Liver (tissue), 9 donors: Measurements from ENCODE around the gene ZNF33B. TPM values are rescaled to one million over a fixed set of nuclear protein-coding genes. Genes with fewer than 3 reads are reported as not detected.

Experiments used
- DNase-seq: peaks from one replicate; pipeline ENCODE4 v3.0.0-alpha.2; 2017; ENCODE audit warnings: low spot score
- H3K27ac ChIP-seq, 2 donors: one replicate each; pipeline ENCODE4 v1.7.0; 2013; ENCODE audit warnings: inconsistent platforms in 2 of 2, low read length in 2 of 2, control low read depth in 1 of 2, low read depth in 1 of 2, mild to moderate bottlenecking in 1 of 2
- H3K27me3 ChIP-seq, 4 donors: one replicate each; pipeline versions ENCODE4 v1.6.1 to v1.7.0; 2013; ENCODE audit warnings: low read length in 3 of 4, inconsistent platforms in 1 of 4, mild to moderate bottlenecking in 1 of 4, moderate library complexity in 1 of 4; ENCODE audit not compliant: control insufficient read depth in 4 of 4, insufficient read depth in 4 of 4
- H3K36me3 ChIP-seq, 4 donors: one replicate each; pipeline versions ENCODE4 v1.6.1 to v1.7.0; 2013; ENCODE audit warnings: low read length in 3 of 4, mild to moderate bottlenecking in 3 of 4, low read depth in 1 of 4, moderate library complexity in 1 of 4; ENCODE audit not compliant: control insufficient read depth in 4 of 4, insufficient read depth in 3 of 4
- H3K4me1 ChIP-seq, 4 donors: one replicate each; pipeline versions ENCODE4 v1.6.1 to v1.7.0; 2013; ENCODE audit warnings: low read length in 3 of 4, mild to moderate bottlenecking in 3 of 4, moderate library complexity in 1 of 4; ENCODE audit not compliant: control insufficient read depth in 4 of 4, insufficient read depth in 4 of 4
- H3K4me3 ChIP-seq, 3 donors: one replicate each; pipeline versions ENCODE4 v1.6.1 to v1.7.0; 2013; ENCODE audit warnings: low read length in 3 of 3, control low read depth in 1 of 3, low read depth in 1 of 3, mild to moderate bottlenecking in 1 of 3
- H3K9ac ChIP-seq, 2 donors: one replicate each; pipeline ENCODE4 v1.7.0; 2013; ENCODE audit warnings: low read length in 2 of 2, mild to moderate bottlenecking in 2 of 2, moderate library complexity in 2 of 2, control low read depth in 1 of 2, low read depth in 1 of 2
- H3K9me3 ChIP-seq, 4 donors: one replicate each; pipeline versions ENCODE4 v1.6.1 to v1.7.0; 2013; ENCODE audit warnings: low read length in 3 of 4; ENCODE audit not compliant: control insufficient read depth in 4 of 4
- EGR1 ChIP-seq, 2 donors: IDR thresholded peaks; 2 replicates each; pipeline ENCODE4 v1.6.1; 2016 to 2018; ENCODE audit warnings: antibody characterized with exemption in 2 of 2, low read depth in 2 of 2
- FOXA1 ChIP-seq: IDR thresholded peaks from 2 replicates; pipeline ENCODE4 v1.6.1; 2016; ENCODE audit warnings: antibody characterized with exemption
- FOXA2 ChIP-seq: IDR thresholded peaks from 2 replicates; pipeline ENCODE4 v1.6.1; 2016; ENCODE audit warnings: antibody characterized with exemption
- GABPA ChIP-seq, 2 donors: IDR thresholded peaks in 1 of 2; conservative IDR thresholded peaks in 1 of 2; 2 replicates each; pipeline ENCODE4 v1.6.1; 2016; ENCODE audit warnings: antibody characterized with exemption in 2 of 2, mild to moderate bottlenecking in 1 of 2, moderate library complexity in 1 of 2
- HNF4A ChIP-seq, 2 donors: conservative IDR thresholded peaks; 2 replicates each; pipeline ENCODE4 v1.6.1; 2016; ENCODE audit warnings: antibody characterized with exemption in 2 of 2, mild to moderate bottlenecking in 2 of 2
- HNF4G ChIP-seq: IDR thresholded peaks from 2 replicates; pipeline ENCODE4 v1.6.1; 2016; ENCODE audit warnings: antibody characterized with exemption
- JUND ChIP-seq, 2 donors: IDR thresholded peaks; 2 replicates each; pipeline ENCODE4 v1.6.1; 2016; ENCODE audit warnings: antibody characterized with exemption in 2 of 2
- NR2F2 ChIP-seq: IDR thresholded peaks from 2 replicates; pipeline ENCODE4 v1.6.1; 2016; ENCODE audit warnings: antibody characterized with exemption
- RAD21 ChIP-seq, 2 donors: IDR thresholded peaks; 2 replicates each; pipeline ENCODE4 v1.6.1; 2016; ENCODE audit warnings: antibody characterized with exemption in 2 of 2, mild to moderate bottlenecking in 2 of 2
- RXRA ChIP-seq, 2 donors: IDR thresholded peaks; 2 replicates each; pipeline ENCODE4 v1.6.1; 2017 to 2018; ENCODE audit warnings: antibody characterized with exemption in 2 of 2, mild to moderate bottlenecking in 1 of 2
- SP1 ChIP-seq: IDR thresholded peaks from 2 replicates; pipeline ENCODE4 v1.6.1; 2018; ENCODE audit warnings: antibody characterized with exemption, mild to moderate bottlenecking
- TAF1 ChIP-seq: conservative IDR thresholded peaks from 2 replicates; pipeline ENCODE4 v1.6.1; 2016; ENCODE audit warnings: antibody characterized with exemption, mild to moderate bottlenecking
- YY1 ChIP-seq: IDR thresholded peaks from 2 replicates; pipeline ENCODE4 v1.6.1; 2016; ENCODE audit warnings: antibody characterized with exemption, mild to moderate bottlenecking
- ZBTB33 ChIP-seq: IDR thresholded peaks from 2 replicates; pipeline ENCODE4 v1.6.1; 2016; ENCODE audit warnings: antibody characterized with exemption
- WGBS: extraction: QIAGEN DNeasy Blood & Tissue Kit; methylation state at CpG from one replicate; pipeline ENCODE4 v1.1.7; 2013; 5-methylcytosine and 5-hydroxymethylcytosine counted together
- polyA plus RNA-seq, 2 donors: library from polyadenylated mRNA; stranded (reverse) in 1 of 2; unstranded in 1 of 2; fragments of 200-250 nt in 1 of 2; fragments of >200 nt in 1 of 2; fragmentation: Nextera tagmentation in 1 of 2; extraction: Ambion mirVana in 1 of 2; gene quantifications; one replicate each; pipeline versions ENCODE4 v1.2.1 to v1.2.3, GENCODE V29; 2013 to 2015
- total RNA-seq, 2 donors: library from RNA; depleted of rRNA; stranded (reverse); fragments of >200 nt; gene quantifications; one replicate each; pipeline ENCODE4 v1.2.3, GENCODE V29; 2014
- TF ChIP-seq, protein P1 (sequence below): IDR thresholded peaks from 2 replicates; pipeline ENCODE4 v1.6.1; 2016; ENCODE audit warnings: antibody characterized with exemption
- TF ChIP-seq, protein P2 (sequence below): IDR thresholded peaks from 2 replicates; pipeline ENCODE4 v1.6.1; 2016; ENCODE audit warnings: antibody characterized with exemption
- TF ChIP-seq, protein P3 (sequence below): fragments of 150-350 bp; IDR thresholded peaks from 2 replicates; pipeline ENCODE4 v1.5.1; 2017; ENCODE audit warnings: improper control_type of control experiment, low read depth, low read length; ENCODE audit not compliant: missing input control
- donor health status: healthy.
- donor health status: healthy.
- donor health status: healthy.
- donor health status: healthy.
- donor health status: healthy.

ZNF33B gene
- total and polyA plus RNA-seq, 4 donors = 5.6 to 16.0 (median 8.5) TPM

GRCh38 chr10:42650374-42650773, 12.0 kb upstream of the ZNF33B start (continued):
- TF ChIP-seq ZBTB33 = no peak
- no peak for TF ChIP-seq RAD21 (IDR thresholded peaks at IDR 0.05)
- TF ChIP-seq, protein P1, sequence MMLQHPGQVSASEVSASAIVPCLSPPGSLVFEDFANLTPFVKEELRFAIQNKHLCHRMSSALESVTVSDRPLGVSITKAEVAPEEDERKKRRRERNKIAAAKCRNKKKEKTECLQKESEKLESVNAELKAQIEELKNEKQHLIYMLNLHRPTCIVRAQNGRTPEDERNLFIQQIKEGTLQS = no peak
- no peak for TF ChIP-seq FOXA1
- TF ChIP-seq HNF4A (conservative IDR thresholded peaks at IDR 0.05) = no peak
- no peak for TF ChIP-seq YY1
- TF ChIP-seq JUND (IDR thresholded peaks at IDR 0.05) = no peak
- TF ChIP-seq SP1 = no peak
- TF ChIP-seq, protein P2, sequence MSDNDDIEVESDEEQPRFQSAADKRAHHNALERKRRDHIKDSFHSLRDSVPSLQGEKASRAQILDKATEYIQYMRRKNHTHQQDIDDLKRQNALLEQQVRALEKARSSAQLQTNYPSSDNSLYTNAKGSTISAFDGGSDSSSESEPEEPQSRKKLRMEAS = no peak
- TF ChIP-seq GABPA (IDR thresholded peaks at IDR 0.05 in 1 of 2, conservative IDR thresholded peaks at IDR 0.05 in 1 of 2) = no peak
- TF ChIP-seq NR2F2 = no peak

DNA sequence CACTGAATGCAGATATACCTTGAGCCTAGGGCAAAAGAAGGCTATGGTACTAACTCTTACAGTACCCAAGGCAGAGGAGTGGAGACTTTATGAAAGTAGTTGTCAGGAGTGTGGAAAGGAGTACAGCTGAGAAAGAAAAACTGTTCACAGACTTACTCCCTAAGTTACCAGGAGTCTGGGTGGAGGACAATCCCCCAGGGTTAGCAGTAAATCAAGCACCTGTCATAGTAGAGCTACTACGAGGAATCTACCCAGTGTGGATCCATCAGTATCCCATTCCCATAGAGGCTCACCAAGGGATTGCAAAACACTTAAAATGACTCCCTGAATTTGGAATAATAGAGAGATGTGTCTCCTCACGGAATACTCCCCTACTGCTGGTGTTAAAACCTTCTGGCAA, 10.1 kb upstream of the ZNF33B start:
- Histone ChIP-seq H3K4me3 (no peak overlapping the region), H3K27ac (no peak overlapping the region), H3K4me1 (peaks cover 0 to 19% (median 12%) of the 10 kb centered on the region in 4 donors), H3K27me3 (no peaks in the 10 kb centered on the region), H3K9ac (no peak overlapping the region), H3K36me3 (no peaks in the 10 kb centered on the region), H3K9me3 (no peaks in the 10 kb centered on the region)
- no peak for DNase-seq
- TF ChIP-seq FOXA1 = no peak
- TF ChIP-seq EGR1 (IDR thresholded peaks at IDR 0.05; ENCODE audit: low read depth in 2 of 2) = no peak
- no peak for TF ChIP-seq TAF1
- TF ChIP-seq, protein P3, sequence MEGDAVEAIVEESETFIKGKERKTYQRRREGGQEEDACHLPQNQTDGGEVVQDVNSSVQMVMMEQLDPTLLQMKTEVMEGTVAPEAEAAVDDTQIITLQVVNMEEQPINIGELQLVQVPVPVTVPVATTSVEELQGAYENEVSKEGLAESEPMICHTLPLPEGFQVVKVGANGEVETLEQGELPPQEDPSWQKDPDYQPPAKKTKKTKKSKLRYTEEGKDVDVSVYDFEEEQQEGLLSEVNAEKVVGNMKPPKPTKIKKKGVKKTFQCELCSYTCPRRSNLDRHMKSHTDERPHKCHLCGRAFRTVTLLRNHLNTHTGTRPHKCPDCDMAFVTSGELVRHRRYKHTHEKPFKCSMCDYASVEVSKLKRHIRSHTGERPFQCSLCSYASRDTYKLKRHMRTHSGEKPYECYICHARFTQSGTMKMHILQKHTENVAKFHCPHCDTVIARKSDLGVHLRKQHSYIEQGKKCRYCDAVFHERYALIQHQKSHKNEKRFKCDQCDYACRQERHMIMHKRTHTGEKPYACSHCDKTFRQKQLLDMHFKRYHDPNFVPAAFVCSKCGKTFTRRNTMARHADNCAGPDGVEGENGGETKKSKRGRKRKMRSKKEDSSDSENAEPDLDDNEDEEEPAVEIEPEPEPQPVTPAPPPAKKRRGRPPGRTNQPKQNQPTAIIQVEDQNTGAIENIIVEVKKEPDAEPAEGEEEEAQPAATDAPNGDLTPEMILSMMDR = no peak
- no peak for TF ChIP-seq HNF4A (conservative IDR thresholded peaks at IDR 0.05)
- TF ChIP-seq SP1 = no peak
- TF ChIP-seq, protein P2 = no peak
- no peak for TF ChIP-seq JUND (IDR thresholded peaks at IDR 0.05)
- no peak for TF ChIP-seq FOXA2
- TF ChIP-seq HNF4G = no peak
- no peak for TF ChIP-seq NR2F2
- no peak for TF ChIP-seq RAD21 (IDR thresholded peaks at IDR 0.05)
- TF ChIP-seq RXRA (IDR thresholded peaks at IDR 0.05) = no peak
- no peak for TF ChIP-seq GABPA (IDR thresholded peaks at IDR 0.05 in 1 of 2, conservative IDR thresholded peaks at IDR 0.05 in 1 of 2)
- WGBS = 92% methylated on average over 2 of the region's 2 CpGs
